ACC112 (cell line): ENCODE data around the gene AP5Z1.

Experiments used
- H2AFZ ChIP-seq: fragments of 200-600 bp; sonication (generic); one replicate; pipeline ENCODE4 v1.6.0; 2017; ENCODE audit warnings: antibody characterized with exemption, low read length; ENCODE audit not compliant: unreplicated experiment
- H3K27ac ChIP-seq: fragments of 200-600 bp; sonication (generic); 2 replicates; pipeline ENCODE4 v1.5.1; 2014; ENCODE audit warnings: low read depth, mild to moderate bottlenecking, antibody characterized with exemption, low read length, moderate library complexity
- H3K27me3 ChIP-seq: fragments of 200-600 bp; sonication (generic); 2 replicates; pipeline ENCODE4 v1.6.1; 2014; ENCODE audit warnings: mild to moderate bottlenecking, antibody characterized with exemption, low read length, moderate library complexity, mixed read lengths; ENCODE audit not compliant: insufficient read depth
- H3K36me3 ChIP-seq: fragments of 200-600 bp; sonication (generic); 2 replicates; pipeline ENCODE4 v1.6.1; 2016; ENCODE audit warnings: mild to moderate bottlenecking, antibody characterized with exemption, low read length, moderate library complexity, mixed read lengths; ENCODE audit not compliant: insufficient read depth
- H3K4me1 ChIP-seq: fragments of 200-600 bp; sonication (generic); one replicate; pipeline ENCODE4 v1.6.1; 2016; ENCODE audit warnings: low read length, mixed read lengths; ENCODE audit not compliant: insufficient read depth, unreplicated experiment, control insufficient read depth
- H3K4me3 ChIP-seq: fragments of 200-600 bp; sonication (generic); 2 replicates; pipeline ENCODE4 v1.5.1; 2014; ENCODE audit warnings: mild to moderate bottlenecking, low read depth, low read length
- H3K79me2 ChIP-seq: fragments of 200-600 bp; sonication (generic); one replicate; pipeline ENCODE4 v1.6.0; 2016; ENCODE audit warnings: low read length; ENCODE audit not compliant: control insufficient read depth, unreplicated experiment, insufficient read depth

AP5Z1 gene

DNA sequence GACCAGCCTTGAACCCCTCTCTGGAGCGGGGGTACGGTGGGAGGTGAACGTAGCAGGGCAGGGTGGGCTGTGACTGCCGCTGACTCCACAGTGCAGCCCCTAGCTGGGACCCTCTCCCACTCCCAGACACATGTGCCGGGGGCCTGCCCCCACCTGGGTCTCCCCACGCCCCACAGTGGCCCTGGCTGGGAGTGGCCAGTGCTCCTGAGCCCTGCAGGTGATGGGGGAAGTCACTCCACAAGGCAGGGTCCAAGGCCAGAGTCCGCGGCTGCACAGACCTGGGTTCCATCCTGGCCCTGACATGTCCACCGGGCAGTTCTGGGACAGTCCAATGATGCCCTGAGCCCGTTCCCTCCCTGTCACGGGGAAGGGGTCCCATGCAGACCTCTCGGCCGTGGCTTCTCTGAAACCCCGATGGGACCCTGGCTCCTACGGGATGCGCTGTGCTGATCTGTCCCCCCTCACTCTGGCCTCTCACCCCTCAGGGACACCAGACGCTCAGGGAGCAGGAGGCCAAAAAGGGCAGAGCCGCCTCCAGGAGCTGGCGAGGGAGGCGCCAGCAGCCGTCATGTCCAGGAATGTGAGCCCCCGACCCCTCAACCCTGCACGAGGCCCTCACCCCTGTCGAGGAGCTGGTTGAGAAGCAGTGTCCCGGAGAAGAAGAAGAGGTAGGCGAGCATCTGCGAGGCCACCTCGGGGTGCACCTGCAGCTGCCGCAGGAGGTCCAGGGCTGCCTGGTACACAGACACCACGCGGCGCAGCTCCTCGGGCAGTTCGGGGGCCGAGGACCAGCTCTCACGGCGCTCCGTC lies 40.4 kb downstream of the AP5Z1 start:
- H3K79me2 ChIP-seq, result no peaks in the 10 kb centered on the region
- H2AFZ ChIP-seq, result no peak overlapping the region
- 0 out of 2 replicates have a peak, but pooled peaks cover 4% of the 10 kb centered on the region for H3K27me3 ChIP-seq
- no peak overlapping the region for H3K27ac ChIP-seq
- H3K4me3 ChIP-seq, result no peak overlapping the region
- H3K36me3 ChIP-seq, result no peaks in the 10 kb centered on the region
- no peaks in the 10 kb centered on the region for H3K4me1 ChIP-seq

GRCh38 chr7:4816419-4817080 lies 41.1 kb downstream of the AP5Z1 start:
- Histone ChIP-seq H3K27me3 (0 out of 2 replicates have a peak, but pooled peaks cover 4% of the 10 kb centered on the region), H3K4me3 (no peak overlapping the region)

DNA sequence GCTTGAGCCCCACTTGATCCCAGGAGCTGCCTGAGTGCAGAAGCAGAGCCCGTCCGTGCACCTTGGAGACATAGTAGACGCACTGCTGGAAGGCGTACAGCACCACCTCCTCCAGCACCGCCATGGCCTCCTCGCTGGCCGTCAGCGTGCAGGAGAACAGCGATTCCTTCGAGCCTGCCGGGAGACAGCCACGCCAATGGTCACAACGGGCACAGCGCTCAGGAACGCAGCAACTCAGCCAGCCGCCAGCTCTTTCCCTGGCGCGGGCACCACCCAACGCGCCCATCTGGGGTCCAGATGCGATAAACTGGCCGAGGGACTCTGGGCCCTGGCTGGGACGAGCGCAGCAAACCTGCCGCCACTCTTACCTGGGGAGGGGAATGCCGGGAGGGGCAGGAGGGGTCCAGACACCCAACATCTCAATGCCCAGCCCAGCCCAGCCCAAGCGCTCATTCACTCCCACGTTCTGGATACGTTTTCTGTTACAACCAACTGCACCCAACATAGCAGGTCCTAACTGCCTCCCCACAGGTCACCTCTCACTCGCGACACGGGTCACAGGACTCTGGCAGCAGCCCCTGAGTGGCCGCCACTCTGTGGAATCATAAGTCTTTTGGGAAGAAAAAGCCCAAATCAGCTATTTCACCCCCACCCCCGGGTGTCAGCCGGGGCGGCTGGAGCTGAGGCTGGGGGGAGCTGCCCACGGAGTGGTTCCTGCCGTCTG lies 41.9 kb downstream of the AP5Z1 start:
- Histone ChIP-seq H3K4me1 (no peaks in the 10 kb centered on the region), H3K79me2 (no peaks in the 10 kb centered on the region), H3K27me3 (0 out of 2 replicates have a peak, but pooled peaks cover 4% of the 10 kb centered on the region), H3K36me3 (no peaks in the 10 kb centered on the region), H3K27ac (no peak overlapping the region), H3K4me3 (no peak overlapping the region), H2AFZ (no peak overlapping the region)

More at GRCh38 chr7:4816419-4817080, 41.1 kb downstream of the AP5Z1 start:
- no peaks in the 10 kb centered on the region for H3K36me3 ChIP-seq
- no peaks in the 10 kb centered on the region for H3K79me2 ChIP-seq
- no peaks in the 10 kb centered on the region for H3K4me1 ChIP-seq
- H3K27ac ChIP-seq, result no peak overlapping the region
- no peak overlapping the region for H2AFZ ChIP-seq

GRCh38 chr7:4818000-4818794 lies 42.8 kb downstream of the AP5Z1 start:
- H3K79me2 ChIP-seq, result no peaks in the 10 kb centered on the region
- no peak overlapping the region for H2AFZ ChIP-seq
- H3K27ac ChIP-seq, result no peak overlapping the region
- 0 out of 2 replicates have a peak, but pooled peaks cover 4% of the 10 kb centered on the region for H3K27me3 ChIP-seq
- no peaks in the 10 kb centered on the region for H3K36me3 ChIP-seq
- H3K4me1 ChIP-seq, result no peaks in the 10 kb centered on the region
- H3K4me3 ChIP-seq, result no peak overlapping the region

- H3K4me1 ChIP-seq, result no peaks in the 10 kb centered on the region
- no peaks in the 10 kb centered on the region for H3K36me3 ChIP-seq
- 0 out of 2 replicates have a peak, but pooled peaks cover 4% of the 10 kb centered on the region for H3K27me3 ChIP-seq
- H3K27ac ChIP-seq, result no peak overlapping the region
- H2AFZ ChIP-seq, result no peak overlapping the region
- no peaks in the 10 kb centered on the region for H3K79me2 ChIP-seq
- H3K4me3 ChIP-seq, result no peak overlapping the region
Observed at GRCh38 chr7:4819560-4820404, 44.4 kb downstream of the AP5Z1 start.

GRCh38 chr7:4820405-4820966 lies 45.1 kb downstream of the AP5Z1 start:
- Histone ChIP-seq H3K4me1 (no peaks in the 10 kb centered on the region), H3K36me3 (no peaks in the 10 kb centered on the region), H3K79me2 (no peaks in the 10 kb centered on the region), H3K27me3 (0 out of 2 replicates have a peak, but pooled peaks cover 4% of the 10 kb centered on the region), H3K27ac (no peak overlapping the region), H3K4me3 (no peak overlapping the region), H2AFZ (no peak overlapping the region)

DNA sequence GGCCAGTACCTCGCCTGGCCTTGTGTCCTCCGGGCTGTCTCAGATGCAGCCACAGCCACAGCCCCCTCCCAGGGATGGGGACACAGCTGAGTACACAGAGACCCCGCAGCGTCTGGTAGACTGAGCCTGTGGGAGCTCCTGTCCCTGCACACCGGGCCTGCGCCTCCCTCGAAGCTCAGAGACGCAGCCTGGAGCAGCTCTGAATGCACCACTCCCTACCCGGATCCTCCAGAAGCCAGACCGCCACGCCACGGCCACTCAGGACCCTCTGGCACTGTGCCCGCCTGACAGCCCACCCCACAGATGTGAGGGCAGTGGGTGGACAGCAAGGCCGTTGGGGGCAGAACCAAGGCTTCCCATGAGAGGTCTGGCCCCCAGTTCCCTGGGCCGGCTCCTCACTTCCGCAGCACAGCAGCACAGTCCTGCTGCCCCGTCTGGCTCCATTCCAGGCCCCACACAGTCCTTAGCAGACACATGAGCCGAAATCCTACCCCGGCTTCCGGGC lies 45.6 kb downstream of the AP5Z1 start:
- no peaks in the 10 kb centered on the region for H3K79me2 ChIP-seq
- H3K4me3 ChIP-seq, result no peak overlapping the region
- H2AFZ ChIP-seq, result no peak overlapping the region
- 0 out of 2 replicates have a peak, but pooled peaks cover 4% of the 10 kb centered on the region for H3K27me3 ChIP-seq
- H3K4me1 ChIP-seq, result no peaks in the 10 kb centered on the region
- H3K27ac ChIP-seq, result no peak overlapping the region
- no peaks in the 10 kb centered on the region for H3K36me3 ChIP-seq

- Histone ChIP-seq H3K79me2 (no peaks in the 10 kb centered on the region), H2AFZ (no peak overlapping the region), H3K4me1 (no peaks in the 10 kb centered on the region), H3K27me3 (0 out of 2 replicates have a peak, but pooled peaks cover 4% of the 10 kb centered on the region), H3K4me3 (no peak overlapping the region), H3K27ac (no peak overlapping the region), H3K36me3 (no peaks in the 10 kb centered on the region)
Observed at GRCh38 chr7:4822677-4823076, 47.3 kb downstream of the AP5Z1 start.

DNA sequence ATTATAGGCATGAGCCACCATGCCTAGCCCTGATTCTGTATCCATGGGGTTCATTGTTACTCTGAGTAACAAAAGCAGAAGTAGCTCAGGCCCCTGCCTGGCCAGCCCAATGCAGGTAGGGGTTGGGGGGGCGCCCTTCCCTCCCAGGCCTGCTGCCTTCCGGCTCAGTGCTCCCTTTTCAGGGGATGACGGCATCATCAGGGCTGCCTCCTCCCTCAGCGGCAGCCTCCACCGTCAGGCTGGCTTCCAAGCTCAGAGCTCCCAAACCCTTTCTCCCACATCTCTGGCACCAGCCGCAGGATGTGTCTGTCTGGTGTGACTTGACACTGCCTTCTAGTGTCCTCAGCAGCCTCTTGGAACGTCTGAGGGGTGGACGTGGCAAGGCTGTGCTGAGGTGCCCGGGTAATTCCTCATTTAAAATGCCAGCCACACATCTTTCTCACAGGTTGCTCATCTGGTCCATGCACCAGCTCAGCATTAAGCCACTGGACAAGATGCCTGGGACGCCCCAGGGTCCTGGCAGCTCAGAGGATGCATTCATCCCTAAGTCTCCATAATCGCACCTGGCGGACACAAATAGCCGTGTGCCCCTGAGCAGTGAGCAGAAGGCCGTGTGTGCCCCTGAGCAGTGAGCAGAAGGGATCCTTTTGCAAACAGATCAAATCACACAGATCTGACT lies 48.2 kb downstream of the AP5Z1 start:
- H3K79me2 ChIP-seq, result no peaks in the 10 kb centered on the region
- H3K4me3 ChIP-seq, result no peak overlapping the region
- H2AFZ ChIP-seq, result no peak overlapping the region
- no peaks in the 10 kb centered on the region for H3K4me1 ChIP-seq
- no peaks in the 10 kb centered on the region for H3K36me3 ChIP-seq
- no peak overlapping the region for H3K27ac ChIP-seq
- 0 out of 2 replicates have a peak, but pooled peaks cover 4% of the 10 kb centered on the region for H3K27me3 ChIP-seq
